CD14-positive monocyte (primary cell): ENCODE measurements around the gene NUP93. TPM values are rescaled to one million over a fixed set of nuclear protein-coding genes. Genes with fewer than 3 reads are reported as not detected.

Experiments
- DNase-seq, 3 donors: peaks; one replicate each; pipeline ENCODE4 v3.0.0-alpha.2; 2011 to 2022
- H2AFZ ChIP-seq: 2 replicates; pipeline ENCODE4 v1.6.0; 2012; ENCODE audit warnings: mild to moderate bottlenecking, low read depth, low read length, inconsistent platforms; ENCODE audit not compliant: insufficient read depth, poor library complexity, severe bottlenecking
- H3K27ac ChIP-seq, 2 donors: 1 replicate in 1 of 2; 2 replicates in 1 of 2; pipeline ENCODE4 v1.5.1; 2012 to 2013; ENCODE audit warnings: low read length in 2 of 2, control low read depth in 1 of 2, inconsistent platforms in 1 of 2, low read depth in 1 of 2, mild to moderate bottlenecking in 1 of 2
- H3K27me3 ChIP-seq, 2 donors: one replicate each; pipeline versions ENCODE4 v1.6.0 to v1.6.1; 2011 to 2013; ENCODE audit warnings: low read length in 2 of 2; ENCODE audit not compliant: control insufficient read depth in 2 of 2, insufficient read depth in 2 of 2
- H3K36me3 ChIP-seq, 2 donors: replicated peaks in 1 of 2; 1 replicate in 1 of 2; 2 replicates in 1 of 2; pipeline versions ENCODE4 v1.5.1 to v1.6.1; 2012 to 2013; ENCODE audit warnings: low read length in 2 of 2, control low read depth in 1 of 2, inconsistent platforms in 1 of 2, mild to moderate bottlenecking in 1 of 2; ENCODE audit not compliant: insufficient read depth in 2 of 2, control insufficient read depth in 1 of 2
- H3K4me1 ChIP-seq, 2 donors: 1 replicate in 1 of 2; 2 replicates in 1 of 2; pipeline versions ENCODE4 v1.5.1 to v1.6.1; 2012 to 2013; ENCODE audit warnings: low read length in 2 of 2, control low read depth in 1 of 2, inconsistent platforms in 1 of 2, mild to moderate bottlenecking in 1 of 2, moderate library complexity in 1 of 2; ENCODE audit not compliant: insufficient read depth in 2 of 2, control insufficient read depth in 1 of 2
- H3K4me2 ChIP-seq: replicated peaks from 2 replicates; pipeline ENCODE3; 2012; ENCODE audit warnings: low read length, moderate library complexity, mild to moderate bottlenecking; ENCODE audit not compliant: poor library complexity, severe bottlenecking; ENCODE audit errors: extremely low read depth
- H3K4me3 ChIP-seq, 3 experiments: fragments of 200-600 bp in 1 of 3; sonication (generic) in 1 of 3; replicated peaks in 1 of 3; 1 replicate in 2 of 3; 2 replicates in 1 of 3; pipeline ENCODE4 v1.5.1; 2011 to 2013; ENCODE audit warnings: low read length in 3 of 3, mild to moderate bottlenecking in 3 of 3, control low read depth in 2 of 3, low read depth in 2 of 3, inconsistent platforms in 1 of 3, moderate library complexity in 1 of 3
- H3K79me2 ChIP-seq: 2 replicates; pipeline ENCODE4 v1.6.0; 2012; ENCODE audit warnings: mild to moderate bottlenecking, control low read depth, inconsistent platforms, low read length, moderate library complexity; ENCODE audit not compliant: insufficient read depth
- H3K9ac ChIP-seq: 2 replicates; pipeline ENCODE4 v1.6.0; 2017; ENCODE audit warnings: low read length, mild to moderate bottlenecking; ENCODE audit not compliant: insufficient read depth, poor library complexity, severe bottlenecking
- H3K9me3 ChIP-seq, 2 donors: replicated peaks in 1 of 2; 1 replicate in 1 of 2; 2 replicates in 1 of 2; pipeline versions ENCODE4 v1.5.1 to v1.6.1; 2012 to 2013; ENCODE audit warnings: low read length in 2 of 2, control low read depth in 1 of 2; ENCODE audit not compliant: control insufficient read depth in 1 of 2, insufficient read depth in 1 of 2
- H4K20me1 ChIP-seq: 2 replicates; pipeline ENCODE4 v1.6.0; 2012; ENCODE audit warnings: mild to moderate bottlenecking, low read length, control low read depth, moderate library complexity; ENCODE audit not compliant: insufficient read depth
- H3K27ac Mint-ChIP-seq, 7 donors: one replicate each; pipeline ENCODE4 v1.8.0; 2020; ENCODE audit warnings: mild to moderate bottlenecking in 7 of 7, mixed read lengths in 7 of 7, moderate library complexity in 6 of 7, inconsistent platforms in 2 of 7
- H3K27me3 Mint-ChIP-seq, 3 donors: one replicate each; pipeline ENCODE4 v1.8.0; 2021 to 2022; ENCODE audit warnings: low read depth in 3 of 3, mild to moderate bottlenecking in 3 of 3, mixed read lengths in 3 of 3, moderate library complexity in 3 of 3, inconsistent platforms in 1 of 3
- H3K36me3 Mint-ChIP-seq, 2 donors: one replicate each; pipeline ENCODE4 v1.8.0; 2020; ENCODE audit warnings: mixed read lengths in 2 of 2, inconsistent platforms in 1 of 2, mild to moderate bottlenecking in 1 of 2
- H3K4me1 Mint-ChIP-seq: one replicate; pipeline ENCODE4 v1.8.0; 2020; ENCODE audit warnings: mild to moderate bottlenecking, mixed read lengths
- H3K4me3 Mint-ChIP-seq, 2 donors: one replicate each; pipeline ENCODE4 v1.8.0; 2020; ENCODE audit warnings: mild to moderate bottlenecking in 2 of 2, mixed read lengths in 2 of 2, moderate library complexity in 1 of 2
- H3K9me3 Mint-ChIP-seq, 7 donors: one replicate each; pipeline ENCODE4 v1.8.0; 2020 to 2022; ENCODE audit warnings: mixed read lengths in 7 of 7, mild to moderate bottlenecking in 6 of 7, moderate library complexity in 6 of 7, inconsistent platforms in 2 of 7
- WGBS: methylation state at CpG from one replicate; pipeline ENCODE4 v1.1.5; 2013; ENCODE audit warnings: missing lambda C conversion rate; ENCODE audit not compliant: insufficient coverage; 5-methylcytosine and 5-hydroxymethylcytosine counted together
- intact Hi-C, 2 donors: fragments of 100-400 bp; cut with micrococcal nuclease; formaldehyde crosslinking; loops; one replicate each; pipeline versions ENCODE4 v1.15.0 to v1.15.1; 2023
- polyA plus RNA-seq, 3 donors: library from polyadenylated mRNA; depleted of rRNA in 1 of 3; unstranded in 2 of 3; stranded (reverse) in 1 of 3; fragments of 300-500 nt in 2 of 3; fragments of >200 nt in 1 of 3; fragmentation: Illumina TruSeq in 2 of 3; gene quantifications; 1 replicate in 2 of 3; 2 replicates in 1 of 3; pipeline ENCODE4 v1.2.3, GENCODE V29; 2012 to 2021
- TF ChIP-seq, protein P1 (sequence below): fragments of 200-600 bp; IDR thresholded peaks from one replicate; pipeline ENCODE4 v1.8.0; 2022; ENCODE audit warnings: antibody characterized with exemption, mild to moderate bottlenecking

NUP93 gene
- polyA plus RNA-seq, 3 donors, result 46.6 to 77.7 (median 59.4) TPM

DNA sequence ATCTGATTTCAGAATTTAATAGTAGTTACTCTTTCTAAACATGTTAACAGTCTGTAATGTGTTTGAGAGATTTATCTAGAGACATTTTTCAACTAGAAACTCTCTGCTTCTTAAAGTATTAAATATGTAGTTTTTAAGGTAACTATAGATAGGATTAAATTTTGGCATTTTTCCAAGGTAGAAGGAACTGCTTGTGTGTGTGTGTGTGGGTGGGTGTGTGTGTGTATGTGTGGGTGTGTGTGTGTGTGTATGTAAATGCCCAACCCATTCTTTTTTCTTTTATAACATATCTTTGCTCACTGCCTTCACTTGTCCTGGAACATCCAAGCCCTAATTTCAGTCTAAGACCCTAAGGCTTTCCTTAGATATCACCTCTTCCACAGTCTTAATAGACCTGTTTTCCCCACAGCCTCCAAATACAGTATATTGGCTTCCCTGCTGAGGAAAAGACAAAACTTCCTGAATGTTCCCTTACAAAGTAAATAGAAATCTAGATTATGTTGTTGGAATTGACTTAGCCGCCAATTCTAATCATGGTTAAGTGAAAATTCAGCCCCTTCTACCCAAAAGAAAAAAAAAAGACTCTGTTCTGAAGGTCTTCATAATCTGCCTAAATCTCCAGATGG, 33.5 kb downstream of the NUP93 start:
- Mint-ChIP-seq H3K27me3 (no peaks in the 10 kb centered on the region), H3K27ac (no peak overlapping the region), H3K4me1 (no peaks in the 10 kb centered on the region), H3K36me3 (peaks cover 65 to 66% of the 10 kb centered on the region in 2 donors), H3K4me3 (no peak overlapping the region), H3K9me3 (no peaks in the 10 kb centered on the region)
- H3K9me3 ChIP-seq, result no peaks in the 10 kb centered on the region
- no peak overlapping the region for H2AFZ ChIP-seq
- no peaks in the 10 kb centered on the region for H3K79me2 ChIP-seq
- no peaks in the 10 kb centered on the region for H4K20me1 ChIP-seq
- WGBS, result no CpG with 5 or more reads among the region's 1 CpG
- H3K9ac ChIP-seq, result no peak overlapping the region
- no peak overlapping the region for H3K4me2 ChIP-seq
- H3K4me3 ChIP-seq, result no peak overlapping the region
- H3K27ac ChIP-seq, result no peak overlapping the region
- no peaks in the 10 kb centered on the region for H3K4me1 ChIP-seq
- intact Hi-C loops, result no loop called here
- TF ChIP-seq, protein P1, sequence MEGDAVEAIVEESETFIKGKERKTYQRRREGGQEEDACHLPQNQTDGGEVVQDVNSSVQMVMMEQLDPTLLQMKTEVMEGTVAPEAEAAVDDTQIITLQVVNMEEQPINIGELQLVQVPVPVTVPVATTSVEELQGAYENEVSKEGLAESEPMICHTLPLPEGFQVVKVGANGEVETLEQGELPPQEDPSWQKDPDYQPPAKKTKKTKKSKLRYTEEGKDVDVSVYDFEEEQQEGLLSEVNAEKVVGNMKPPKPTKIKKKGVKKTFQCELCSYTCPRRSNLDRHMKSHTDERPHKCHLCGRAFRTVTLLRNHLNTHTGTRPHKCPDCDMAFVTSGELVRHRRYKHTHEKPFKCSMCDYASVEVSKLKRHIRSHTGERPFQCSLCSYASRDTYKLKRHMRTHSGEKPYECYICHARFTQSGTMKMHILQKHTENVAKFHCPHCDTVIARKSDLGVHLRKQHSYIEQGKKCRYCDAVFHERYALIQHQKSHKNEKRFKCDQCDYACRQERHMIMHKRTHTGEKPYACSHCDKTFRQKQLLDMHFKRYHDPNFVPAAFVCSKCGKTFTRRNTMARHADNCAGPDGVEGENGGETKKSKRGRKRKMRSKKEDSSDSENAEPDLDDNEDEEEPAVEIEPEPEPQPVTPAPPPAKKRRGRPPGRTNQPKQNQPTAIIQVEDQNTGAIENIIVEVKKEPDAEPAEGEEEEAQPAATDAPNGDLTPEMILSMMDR, result no peak
- peaks cover 37 to 82% of the 10 kb centered on the region in 2 donors for H3K36me3 ChIP-seq
- H3K27me3 ChIP-seq, result no peaks in the 10 kb centered on the region
- no peak for DNase-seq

DNA sequence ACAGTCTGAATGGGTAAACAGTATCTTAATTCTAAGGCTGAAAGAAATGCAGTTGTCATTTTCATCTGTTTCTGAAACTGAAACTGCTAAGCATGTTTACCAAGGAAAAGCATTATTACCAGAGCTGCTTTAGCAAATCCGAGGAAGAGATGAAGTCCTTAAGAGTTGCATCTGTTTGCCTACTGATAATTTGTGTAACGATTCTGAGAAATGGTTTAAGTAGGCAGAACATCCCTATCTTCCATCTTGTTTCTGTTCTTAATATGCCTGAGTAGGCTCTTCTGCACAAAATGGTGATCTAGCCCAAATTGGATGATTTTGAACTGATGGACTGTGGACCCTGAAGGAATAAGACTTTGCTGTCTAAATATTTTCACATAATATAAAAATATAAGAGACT, 34.9 kb downstream of the NUP93 start:
- Histone ChIP-seq H3K4me2 (no peak overlapping the region), H3K27me3 (no peaks in the 10 kb centered on the region), H3K27ac (no peak overlapping the region), H2AFZ (no peak overlapping the region), H3K79me2 (no peaks in the 10 kb centered on the region), H3K9me3 (no peaks in the 10 kb centered on the region), H4K20me1 (peaks cover 10% of the 10 kb centered on the region), H3K9ac (no peak overlapping the region), H3K36me3 (peaks cover 23 to 68% of the 10 kb centered on the region in 2 donors), H3K4me3 (no peak overlapping the region), H3K4me1 (no peaks in the 10 kb centered on the region)
- no CpG with 5 or more reads among the region's 2 CpGs for WGBS
- Mint-ChIP-seq H3K36me3 (peaks cover 51% of the 10 kb centered on the region in 2 donors), H3K4me1 (no peaks in the 10 kb centered on the region), H3K9me3 (no peaks in the 10 kb centered on the region), H3K27me3 (no peaks in the 10 kb centered on the region), H3K27ac (no peak overlapping the region), H3K4me3 (no peak overlapping the region)
- TF ChIP-seq, protein P1, result no peak
- intact Hi-C loops, result no loop called here
- no peak for DNase-seq
